Activated CD4-positive, alpha-beta T cell treated with anti-CD3 and anti-CD28 coated beads, Interleukin-2, amount 50 U/mL, for 24 hours (primary cell): Measurements from ENCODE around the gene ZNF330.

ENCODE experiments used
- DNase-seq, 2 donors: peaks; one replicate each; pipeline ENCODE4 v3.0.0-alpha.2; 2020; ENCODE audit warnings: low read depth in 1 of 2, low spot score in 1 of 2

ZNF330 gene

GRCh38 chr4:141229408-141230101, 8.9 kb downstream of the ZNF330 start:
- no peak for DNase-seq

- no peak for DNase-seq
These were observed 13.0 kb downstream of the ZNF330 start for GRCh38 chr4:141233673-141234072.

GRCh38 chr4:141238186-141238585, 17.5 kb downstream of the ZNF330 start:
- no peak for DNase-seq

GRCh38 chr4:141240259-141240658, 19.6 kb downstream of the ZNF330 start:
- DNase-seq = no peak

- no peak for DNase-seq
These were observed 20.0 kb downstream of the ZNF330 start for GRCh38 chr4:141240671-141241070.

- no peak for DNase-seq
These were observed 21.3 kb downstream of the ZNF330 start for GRCh38 chr4:141241986-141242385.

- no peak for DNase-seq
These were observed 23.7 kb downstream of the ZNF330 start for GRCh38 chr4:141244419-141244818.

GRCh38 chr4:141246243-141246642, 25.5 kb downstream of the ZNF330 start:
- DNase-seq = no peak

- DNase-seq = no peak
These were observed 26.2 kb downstream of the ZNF330 start for GRCh38 chr4:141246683-141247429.

GRCh38 chr4:141247430-141247780, 26.7 kb downstream of the ZNF330 start:
- DNase-seq = no peak

GRCh38 chr4:141248029-141248428, 27.3 kb downstream of the ZNF330 start:
- DNase-seq = no peak

- DNase-seq = no peak
These were observed 27.8 kb downstream of the ZNF330 start for GRCh38 chr4:141248486-141248885.

GRCh38 chr4:141254326-141254725, 33.6 kb downstream of the ZNF330 start:
- DNase-seq = no peak

- DNase-seq = no peak
These were observed 34.3 kb downstream of the ZNF330 start for GRCh38 chr4:141255016-141255415.

- no peak for DNase-seq
These were observed 37.9 kb downstream of the ZNF330 start for GRCh38 chr4:141258558-141258957.

GRCh38 chr4:141275834-141276233, 55.1 kb downstream of the ZNF330 start:
- no peak for DNase-seq

GRCh38 chr4:141283152-141283551, 62.5 kb downstream of the ZNF330 start:
- no peak for DNase-seq

GRCh38 chr4:141283563-141283962, 62.9 kb downstream of the ZNF330 start:
- DNase-seq = no peak
